GM18499 (cell line): ENCODE measurements around the gene CDNF.

Source experiments
- ATAC-seq: cut with Tn5 transposase; IDR thresholded peaks from one replicate; pipeline ENCODE4 v1.9.1; 2021; ENCODE audit warnings: moderate number of reproducible peaks; ENCODE audit not compliant: insufficient read depth, unreplicated experiment

Gene CDNF

GRCh38 chr10:14801723-14802122 lies 36.1 kb downstream of the CDNF start:
- ATAC-seq: no peak

- no peak for ATAC-seq
Measured at GRCh38 chr10:14800397-14800796, 37.4 kb downstream of the CDNF start.

- ATAC-seq: no peak
Measured at GRCh38 chr10:14798636-14799035, 39.2 kb downstream of the CDNF start.

GRCh38 chr10:14787938-14788337 lies 49.9 kb downstream of the CDNF start:
- no peak for ATAC-seq

GRCh38 chr10:14784459-14785055 lies 53.3 kb downstream of the CDNF start:
- no peak for ATAC-seq

- no peak for ATAC-seq
Measured at GRCh38 chr10:14782691-14783363, 55.0 kb downstream of the CDNF start.

- no peak for ATAC-seq
Measured at GRCh38 chr10:14781763-14782162, 56.1 kb downstream of the CDNF start.

- ATAC-seq: no peak
Measured at GRCh38 chr10:14779001-14779651, 58.7 kb downstream of the CDNF start.

- ATAC-seq: no peak
Measured at GRCh38 chr10:14776546-14776945, 61.3 kb downstream of the CDNF start.

GRCh38 chr10:14775656-14776055 lies 62.2 kb downstream of the CDNF start:
- no peak for ATAC-seq

GRCh38 chr10:14774797-14775196 lies 63.0 kb downstream of the CDNF start, which contains the start of gene FAM107B:
Gene FAM107B (minus strand): TSS chr10:14774897. CDS start chr10:14774663, 234 bp downstream.
- no peak for ATAC-seq

GRCh38 chr10:14774214-14774580 lies 63.6 kb downstream of the CDNF start:
- no peak for ATAC-seq

GRCh38 chr10:14773551-14774213 lies 64.2 kb downstream of the CDNF start:
- ATAC-seq: no peak

GRCh38 chr10:14772399-14772798 lies 65.4 kb downstream of the CDNF start:
- no peak for ATAC-seq

GRCh38 chr10:14770927-14771326 lies 66.9 kb downstream of the CDNF start:
- ATAC-seq: no peak
